ENCODE measurements around the gene KBTBD6. TPM values are rescaled to one million over a fixed set of nuclear protein-coding genes. Genes with fewer than 3 reads are reported as not detected.
"Not testable (repeated sequence)": the region's sequence is repeated elsewhere in the genome, so short reads cannot be mapped to it uniquely, and the experiment has no call there.

The KBTBD6 gene
- total RNA-seq, 2 donors from 2014 or later = 4.1 to 7.1 TPM

GRCh38 chr13:41107584-41108014 is 25.0 kb downstream of the KBTBD6 start:
- no peak for ATAC-seq (ENCODE audit: insufficient number of reproducible peaks, low FRiP score, low read depth)

GRCh38 chr13:41107104-41107571 is 25.5 kb downstream of the KBTBD6 start:
- Histone ChIP-seq H3K9me3 (no peaks in the 10 kb centered on the region), H3K27me3 (replicated peaks; ENCODE audit: insufficient read depth) (no peaks in the 10 kb centered on the region), H3K4me3 (no peak overlapping the region), H3K27ac (no peak overlapping the region), H3K36me3 (no peaks in the 10 kb centered on the region), H3K4me1 (ENCODE audit: control insufficient read depth in 1 of 2, low read depth in 2 of 2) (no peaks in the 10 kb centered on the region)
- TF ChIP-seq CTCF (IDR thresholded peaks at IDR 0.05) = no peak
- DNase-seq (ENCODE audit: low spot score) (no peak), ATAC-seq (ENCODE audit: insufficient number of reproducible peaks, low FRiP score, low read depth) (no peak)

More at GRCh38 chr13:41107584-41108014, 25.0 kb downstream of the KBTBD6 start:
- Histone ChIP-seq H3K27ac (no peak overlapping the region), H3K36me3 (no peaks in the 10 kb centered on the region), H3K4me1 (ENCODE audit: control insufficient read depth in 1 of 2, low read depth in 2 of 2) (no peaks in the 10 kb centered on the region), H3K27me3 (replicated peaks; ENCODE audit: insufficient read depth) (no peaks in the 10 kb centered on the region), H3K9me3 (no peaks in the 10 kb centered on the region), H3K4me3 (no peak overlapping the region)
- TF ChIP-seq CTCF (IDR thresholded peaks at IDR 0.05) = no peak
- no peak for DNase-seq (ENCODE audit: low spot score)

- no peaks in the 10 kb centered on the region for H3K9me3 ChIP-seq
- no peak for TF ChIP-seq CTCF (IDR thresholded peaks at IDR 0.05)
- no peak overlapping the region for H3K4me3 ChIP-seq
- no peak for ATAC-seq (ENCODE audit: insufficient number of reproducible peaks, low FRiP score, low read depth)
- H3K4me1 ChIP-seq (ENCODE audit: control insufficient read depth in 1 of 2, low read depth in 2 of 2) = no peaks in the 10 kb centered on the region
- H3K36me3 ChIP-seq = no peaks in the 10 kb centered on the region
- no peak overlapping the region for H3K27ac ChIP-seq
- no peak for DNase-seq (ENCODE audit: low spot score)
- H3K27me3 ChIP-seq (replicated peaks; ENCODE audit: insufficient read depth) = no peaks in the 10 kb centered on the region
Observed at GRCh38 chr13:41099986-41100385, 32.6 kb downstream of the KBTBD6 start.

GRCh38 chr13:41098761-41099160 is 33.8 kb downstream of the KBTBD6 start:
- DNase-seq (ENCODE audit: low spot score) = no peak
- no peaks in the 10 kb centered on the region for H3K36me3 ChIP-seq
- H3K27ac ChIP-seq = no peak overlapping the region
- H3K27me3 ChIP-seq (replicated peaks; ENCODE audit: insufficient read depth) = no peaks in the 10 kb centered on the region
- TF ChIP-seq CTCF (IDR thresholded peaks at IDR 0.05) = no peak
- ATAC-seq (ENCODE audit: insufficient number of reproducible peaks, low FRiP score, low read depth) = no peak
- H3K4me1 ChIP-seq (ENCODE audit: control insufficient read depth in 1 of 2, low read depth in 2 of 2) = no peaks in the 10 kb centered on the region
- H3K9me3 ChIP-seq = no peaks in the 10 kb centered on the region
- no peak overlapping the region for H3K4me3 ChIP-seq

- H3K4me3 ChIP-seq; H3K9me3 ChIP-seq; ATAC-seq (ENCODE audit: insufficient number of reproducible peaks, low FRiP score, low read depth); H3K36me3 ChIP-seq; H3K27me3 ChIP-seq (replicated peaks; ENCODE audit: insufficient read depth); DNase-seq (ENCODE audit: low spot score); H3K27ac ChIP-seq; H3K4me1 ChIP-seq (ENCODE audit: control insufficient read depth in 1 of 2, low read depth in 2 of 2): not testable (repeated sequence)
Observed at GRCh38 chr13:41095681-41096080, 36.9 kb downstream of the KBTBD6 start.

GRCh38 chr13:41085961-41086585 is 46.5 kb downstream of the KBTBD6 start:
- Histone ChIP-seq H3K36me3 (peaks cover 7% of the 10 kb centered on the region), H3K9me3 (no peaks in the 10 kb centered on the region), H3K27me3 (replicated peaks; ENCODE audit: insufficient read depth) (no peaks in the 10 kb centered on the region), H3K4me1 (ENCODE audit: control insufficient read depth in 1 of 2, low read depth in 2 of 2) (no peaks in the 10 kb centered on the region), H3K4me3 (no peak overlapping the region), H3K27ac (no peak overlapping the region)
- no peak for TF ChIP-seq CTCF (IDR thresholded peaks at IDR 0.05)
- ATAC-seq (ENCODE audit: insufficient number of reproducible peaks, low FRiP score, low read depth) = no peak
- no peak for DNase-seq (ENCODE audit: low spot score)

Measured in thoracic aorta (tissue), 2 donors.